ENCODE measurements around the gene DNAJB9.

- TF ChIP-seq POLR2A (IDR thresholded peaks at IDR 0.05; ENCODE audit: low read length) (no peak), GATA1 (IDR thresholded peaks at IDR 0.05; ENCODE audit: low read depth, low read length) (no peak)
Observed at GRCh38 chr7:108535744-108536143, 33.9 kb upstream of the DNAJB9 start.

All from erythroblast (primary cell).